Endothelial cell of umbilical vein (primary cell): ENCODE measurements around the gene RANBP1. TPM values are rescaled to one million over a fixed set of nuclear protein-coding genes. Genes with fewer than 3 reads are reported as not detected.

Experiments used
- BruUV-seq: library from RNA; stranded (reverse); fragments of 400-500 nt; replicated peaks from 2 replicates; lab custom pipeline; 2021; lab: Mats Ljungman, UMichigan
- CTCF ChIA-PET: fragments of 300-600, 350-600 bp; sonication (Branson Sonifier 250); formaldehyde crosslinking; loops from one replicate; lab custom pipeline; 2021; ENCODE audit warnings: antibody characterized with exemption, inconsistent platforms; lab: Charles Lee
- POLR2A ChIA-PET: fragments of 300-600, 350-600 bp; sonication (Branson Sonifier 250); formaldehyde crosslinking; loops from one replicate; lab custom pipeline; 2021; ENCODE audit warnings: antibody characterized with exemption, inconsistent platforms; lab: Charles Lee
- DNase-seq: peaks from one replicate; pipeline ENCODE4 v3.0.0-alpha.2; 2011; ENCODE audit warnings: low read depth, low spot score
- FAIRE-seq: peaks from 2 replicates; lab custom pipeline; 2011; peaks lifted over from hg19 to GRCh38; lab: Jason Lieb, UNC
- H2AFZ ChIP-seq: 2 replicates; pipeline ENCODE4 v1.6.0; 2012; ENCODE audit warnings: low read depth, low read length, control low read depth, inconsistent platforms
- H3K27ac ChIP-seq: 2 replicates; pipeline ENCODE4 v1.5.1; 2011; ENCODE audit warnings: low read depth, mild to moderate bottlenecking, control low read depth, low read length, moderate library complexity; ENCODE audit not compliant: insufficient read depth
- H3K27me3 ChIP-seq, 2 experiments: 2 replicates each; pipeline versions ENCODE4 v1.6.0 to v1.6.1; 2011; ENCODE audit warnings: low read length in 2 of 2, mixed read lengths in 1 of 2; ENCODE audit not compliant: control insufficient read depth in 2 of 2, insufficient read depth in 2 of 2
- H3K36me3 ChIP-seq, 2 experiments: 2 replicates in 1 of 2; 3 replicates in 1 of 2; pipeline ENCODE4 v1.5.1; 2011; ENCODE audit warnings: low read length in 2 of 2, mild to moderate bottlenecking in 1 of 2, moderate library complexity in 1 of 2; ENCODE audit not compliant: control insufficient read depth in 2 of 2, insufficient read depth in 2 of 2; ENCODE audit errors: extremely low read depth in 1 of 2
- H3K4me1 ChIP-seq: 3 replicates; pipeline ENCODE4 v1.5.1; 2011; ENCODE audit warnings: mild to moderate bottlenecking, low read length; ENCODE audit not compliant: control insufficient read depth, insufficient read depth; ENCODE audit errors: extremely low read depth
- H3K4me2 ChIP-seq: 2 replicates; pipeline ENCODE4 v1.6.1; 2011; ENCODE audit warnings: low read length, control low read depth, mixed read lengths; ENCODE audit not compliant: insufficient read depth
- H3K4me3 ChIP-seq, 3 experiments: fragments of 200-600 bp in 1 of 3; sonication (generic), shearing (Covaris generic) in 1 of 3; replicated peaks in 1 of 3; 2 replicates each; pipeline ENCODE4 v1.5.1; 2011 to 2016; ENCODE audit warnings: control low read depth in 3 of 3, low read length in 3 of 3, mild to moderate bottlenecking in 2 of 3, inconsistent platforms in 1 of 3, low read depth in 1 of 3, moderate library complexity in 1 of 3; ENCODE audit not compliant: insufficient read depth in 1 of 3
- H3K79me2 ChIP-seq: 2 replicates; pipeline ENCODE4 v1.6.0; 2012; ENCODE audit warnings: low read length, inconsistent platforms; ENCODE audit not compliant: control insufficient read depth, insufficient read depth
- H3K9ac ChIP-seq: replicated peaks from 2 replicates; pipeline ENCODE3; 2011; ENCODE audit warnings: low read length, control low read depth; ENCODE audit not compliant: insufficient read depth; ENCODE audit errors: extremely low read depth
- H3K9me1 ChIP-seq: replicated peaks from 3 replicates; pipeline ENCODE4 v1.6.0; 2011; ENCODE audit warnings: mild to moderate bottlenecking, low read length; ENCODE audit not compliant: control insufficient read depth, insufficient read depth; ENCODE audit errors: extremely low read depth
- H3K9me3 ChIP-seq: replicated peaks from 2 replicates; pipeline ENCODE4 v1.5.1; 2012; ENCODE audit warnings: low read length, inconsistent platforms; ENCODE audit not compliant: control insufficient read depth, insufficient read depth
- H4K20me1 ChIP-seq: replicated peaks from 2 replicates; pipeline ENCODE3; 2011; ENCODE audit warnings: mild to moderate bottlenecking, low read length; ENCODE audit not compliant: control insufficient read depth, insufficient read depth; ENCODE audit errors: extremely low read depth
- EZH2 ChIP-seq: IDR thresholded peaks from 2 replicates; pipeline ENCODE4 v1.6.1; 2012; ENCODE audit warnings: borderline replicate concordance, low read depth, mild to moderate bottlenecking, moderate library complexity, low read length, inconsistent platforms; ENCODE audit not compliant: severe bottlenecking
- FOS ChIP-seq: IDR thresholded peaks from 2 replicates; pipeline ENCODE4 v1.6.1; 2011; ENCODE audit warnings: mild to moderate bottlenecking, low read length, moderate library complexity, borderline replicate concordance; ENCODE audit not compliant: insufficient read depth
- GATA2 ChIP-seq: IDR thresholded peaks from 2 replicates; pipeline ENCODE4 v1.7.0; 2011; ENCODE audit warnings: low read depth, mild to moderate bottlenecking, moderate library complexity, mixed read lengths, low read length; ENCODE audit not compliant: insufficient read length, insufficient read depth
- JUN ChIP-seq: IDR thresholded peaks from 2 replicates; pipeline ENCODE4 v1.6.1; 2011; ENCODE audit warnings: borderline replicate concordance, low read depth; ENCODE audit not compliant: insufficient read length, insufficient read depth
- MAX ChIP-seq: IDR thresholded peaks from 2 replicates; pipeline ENCODE4 v1.6.1; 2011; ENCODE audit not compliant: insufficient read depth, insufficient read length
- MYC ChIP-seq: IDR thresholded peaks from one replicate; pipeline ENCODE4 v1.6.1; 2011; ENCODE audit warnings: mild to moderate bottlenecking, low read depth, low read length
- POLR2A ChIP-seq: IDR thresholded peaks from 2 replicates; pipeline ENCODE4 v1.6.1; 2012; ENCODE audit warnings: low read depth, mild to moderate bottlenecking, control low read depth, low read length
- POLR2AphosphoS5 ChIP-seq: IDR thresholded peaks from 2 replicates; pipeline ENCODE4 v1.6.1; 2012; ENCODE audit warnings: low read depth, mild to moderate bottlenecking, control low read depth, low read length, moderate library complexity; ENCODE audit not compliant: insufficient read depth
- dilution Hi-C: fragments of 300-500 bp; cut with MboI; formaldehyde crosslinking; loops from one replicate; pipeline ENCODE4 v1.15.0; 2019; ENCODE audit warnings: low sequenced_read_pairs; ENCODE audit not compliant: extremely low pct_ligation_motif_present
- intact Hi-C: fragments of 100-400 bp; cut with micrococcal nuclease; formaldehyde crosslinking; loops from one replicate; pipeline ENCODE4 v1.10.0; 2022
- polyA plus RNA-seq, 4 experiments: library from polyadenylated mRNA; depleted of rRNA in 3 of 4; stranded (reverse) in 3 of 4; unstranded in 1 of 4; fragments of >200 nt; gene quantifications; 2 replicates each; pipeline versions ENCODE4 v1.2.1 to v1.2.3, GENCODE V29; 2011 to 2012; ENCODE audit warnings: missing spikeins in 1 of 4
- total RNA-seq: library from RNA; stranded (reverse); gene quantifications from 2 replicates; pipeline ENCODE4 v1.2.3, GENCODE V29; 2021
- TF ChIP-seq, protein P1 (sequence below), 2 donors: IDR thresholded peaks; 1 replicate in 1 of 2; 2 replicates in 1 of 2; pipeline ENCODE4 v1.5.1; 2011; ENCODE audit warnings: low read length in 2 of 2, mild to moderate bottlenecking in 2 of 2, moderate library complexity in 2 of 2, control low read depth in 1 of 2, inconsistent platforms in 1 of 2, low read depth in 1 of 2; ENCODE audit not compliant: insufficient read depth in 1 of 2; ENCODE audit errors: extremely low read depth in 1 of 2

The RANBP1 gene
- total and polyA plus RNA-seq, 2 donors (not counting 3 experiments of a cell fraction or from before 2014, with no cell fraction given): 228 to 247 TPM

DNA sequence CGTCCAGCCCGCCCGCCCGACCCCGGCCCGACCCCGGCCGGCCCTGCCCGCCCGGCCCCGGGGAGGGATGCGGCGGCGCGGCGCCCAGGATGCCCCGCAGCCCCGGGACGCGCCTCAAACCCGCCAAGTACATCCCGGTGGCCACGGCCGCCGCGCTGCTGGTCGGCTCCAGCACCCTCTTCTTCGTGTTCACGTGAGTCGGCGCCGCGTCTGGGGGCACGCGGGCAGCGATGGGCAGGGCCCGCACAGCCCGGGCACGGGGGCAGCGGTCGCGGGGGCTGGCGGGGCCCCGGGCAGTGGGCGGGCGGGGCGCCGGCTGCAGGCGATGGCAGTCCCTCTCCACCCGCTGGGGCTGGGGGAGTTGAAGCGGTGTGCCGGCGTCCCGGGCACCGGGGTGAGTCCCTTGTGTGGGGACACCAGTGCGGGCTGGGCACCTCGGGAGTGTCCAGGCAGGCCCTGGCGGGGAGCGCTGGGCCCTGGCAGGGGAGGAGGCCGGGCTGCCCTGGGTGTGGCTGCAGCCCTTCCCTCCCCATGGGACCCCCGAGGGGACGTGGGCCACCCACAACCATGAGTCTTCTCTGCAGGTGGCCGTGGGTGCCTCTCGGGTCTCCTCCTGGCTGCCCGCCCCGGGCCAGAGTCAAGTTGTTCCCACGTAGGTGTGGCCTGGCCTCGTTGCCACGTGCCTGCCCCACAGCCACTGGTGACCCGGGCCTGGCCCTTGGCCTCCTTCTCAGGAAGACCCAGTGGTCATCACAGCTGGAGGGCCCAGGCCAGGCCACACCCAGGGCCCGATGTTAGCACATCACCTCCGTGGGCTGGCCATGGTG, 16.2 kb downstream of the RANBP1 start:
- TF ChIP-seq EZH2 (no peak), MAX (no peak), JUN (no peak), POLR2AphosphoS5 (no peak), MYC (no peak), GATA2 (no peak), FOS (no peak), POLR2A (no peak)
- TF ChIP-seq, protein P1, sequence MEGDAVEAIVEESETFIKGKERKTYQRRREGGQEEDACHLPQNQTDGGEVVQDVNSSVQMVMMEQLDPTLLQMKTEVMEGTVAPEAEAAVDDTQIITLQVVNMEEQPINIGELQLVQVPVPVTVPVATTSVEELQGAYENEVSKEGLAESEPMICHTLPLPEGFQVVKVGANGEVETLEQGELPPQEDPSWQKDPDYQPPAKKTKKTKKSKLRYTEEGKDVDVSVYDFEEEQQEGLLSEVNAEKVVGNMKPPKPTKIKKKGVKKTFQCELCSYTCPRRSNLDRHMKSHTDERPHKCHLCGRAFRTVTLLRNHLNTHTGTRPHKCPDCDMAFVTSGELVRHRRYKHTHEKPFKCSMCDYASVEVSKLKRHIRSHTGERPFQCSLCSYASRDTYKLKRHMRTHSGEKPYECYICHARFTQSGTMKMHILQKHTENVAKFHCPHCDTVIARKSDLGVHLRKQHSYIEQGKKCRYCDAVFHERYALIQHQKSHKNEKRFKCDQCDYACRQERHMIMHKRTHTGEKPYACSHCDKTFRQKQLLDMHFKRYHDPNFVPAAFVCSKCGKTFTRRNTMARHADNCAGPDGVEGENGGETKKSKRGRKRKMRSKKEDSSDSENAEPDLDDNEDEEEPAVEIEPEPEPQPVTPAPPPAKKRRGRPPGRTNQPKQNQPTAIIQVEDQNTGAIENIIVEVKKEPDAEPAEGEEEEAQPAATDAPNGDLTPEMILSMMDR (IDR thresholded peaks at IDR 0.05; ENCODE audit: extremely low read depth in 1 of 2, insufficient read depth in 1 of 2, low read depth in 1 of 2, low read length in 2 of 2): no peak
- H3K9me1 ChIP-seq: no peaks in the 10 kb centered on the region
- BruUV-seq: no TSS peak
- peaks cover 6% of the 10 kb centered on the region for H3K4me1 ChIP-seq
- no peaks in the 10 kb centered on the region for H4K20me1 ChIP-seq
- DNase-seq (no peak), FAIRE-seq (no peak)
- peak overlapping the region; percentile 26 for H2AFZ ChIP-seq
- no peaks in the 10 kb centered on the region for H3K27me3 ChIP-seq
- peak overlapping the region; percentile 65 to 85 (median 69) for H3K4me3 ChIP-seq
- H3K36me3 ChIP-seq: no peaks in the 10 kb centered on the region
- H3K79me2 ChIP-seq: peaks cover 51% of the 10 kb centered on the region
- ChIA-PET CTCF (no interaction called here), POLR2A (no interaction called here)
- dilution Hi-C loops: no loop called here
- no peaks in the 10 kb centered on the region for H3K9me3 ChIP-seq
- H3K9ac ChIP-seq: peak overlapping the region; percentile 71
- no peak overlapping the region for H3K27ac ChIP-seq
- intact Hi-C loops: no loop called here
- H3K4me2 ChIP-seq: peak overlapping the region; percentile 45
